Measurements from ENCODE around the gene IQCF2. TPM values are rescaled to one million over a fixed set of nuclear protein-coding genes. Genes with fewer than 3 reads are reported as not detected.

The IQCF2 gene
- total RNA-seq, 2 experiments from 2014 or later: not detected

DNA sequence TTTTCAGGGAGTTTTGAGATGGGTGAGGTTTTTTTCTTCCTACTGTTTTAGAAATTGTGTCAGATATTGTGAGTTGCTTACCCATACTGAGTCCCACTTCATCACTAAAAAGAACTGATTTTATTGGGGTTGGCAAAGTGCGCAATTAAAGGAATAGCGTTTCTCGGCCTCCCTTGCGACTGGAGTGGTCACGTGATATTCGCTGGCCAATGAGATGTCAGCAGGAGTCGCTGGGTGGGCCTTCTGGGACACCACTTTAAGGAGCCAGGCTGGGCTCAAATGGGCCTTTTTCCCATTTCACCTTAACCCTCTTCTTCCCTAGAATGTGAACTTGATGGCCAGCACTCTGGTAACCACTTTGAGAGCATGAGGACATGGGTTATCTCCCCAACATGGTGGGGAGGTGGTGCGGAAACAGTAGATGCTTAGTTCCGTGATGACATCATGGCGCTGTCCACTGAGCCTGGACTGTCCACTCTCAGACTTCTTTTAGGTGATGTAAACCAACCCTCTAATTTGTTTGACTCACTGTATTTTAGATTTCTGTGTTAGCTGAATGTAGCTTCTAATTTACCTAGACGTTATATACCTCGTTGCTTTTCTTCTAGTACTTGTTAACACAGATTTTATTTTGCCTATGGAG is 27.2 kb downstream of the IQCF2 start:
- intact Hi-C loops (cut with micrococcal nuclease): no loop called here
- Mint-ChIP-seq H3K27ac (no peak overlapping the region), H3K4me1 (ENCODE audit: low read depth) (peaks cover 4% of the 10 kb centered on the region), H3K36me3 (ENCODE audit: low read depth) (no peaks in the 10 kb centered on the region), H3K4me3 (no peak overlapping the region), H3K27me3 (peaks cover 1% of the 10 kb centered on the region), H3K9me3 (no peaks in the 10 kb centered on the region)
- TF ChIP-seq, protein P1, sequence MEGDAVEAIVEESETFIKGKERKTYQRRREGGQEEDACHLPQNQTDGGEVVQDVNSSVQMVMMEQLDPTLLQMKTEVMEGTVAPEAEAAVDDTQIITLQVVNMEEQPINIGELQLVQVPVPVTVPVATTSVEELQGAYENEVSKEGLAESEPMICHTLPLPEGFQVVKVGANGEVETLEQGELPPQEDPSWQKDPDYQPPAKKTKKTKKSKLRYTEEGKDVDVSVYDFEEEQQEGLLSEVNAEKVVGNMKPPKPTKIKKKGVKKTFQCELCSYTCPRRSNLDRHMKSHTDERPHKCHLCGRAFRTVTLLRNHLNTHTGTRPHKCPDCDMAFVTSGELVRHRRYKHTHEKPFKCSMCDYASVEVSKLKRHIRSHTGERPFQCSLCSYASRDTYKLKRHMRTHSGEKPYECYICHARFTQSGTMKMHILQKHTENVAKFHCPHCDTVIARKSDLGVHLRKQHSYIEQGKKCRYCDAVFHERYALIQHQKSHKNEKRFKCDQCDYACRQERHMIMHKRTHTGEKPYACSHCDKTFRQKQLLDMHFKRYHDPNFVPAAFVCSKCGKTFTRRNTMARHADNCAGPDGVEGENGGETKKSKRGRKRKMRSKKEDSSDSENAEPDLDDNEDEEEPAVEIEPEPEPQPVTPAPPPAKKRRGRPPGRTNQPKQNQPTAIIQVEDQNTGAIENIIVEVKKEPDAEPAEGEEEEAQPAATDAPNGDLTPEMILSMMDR (IDR thresholded peaks at IDR 0.05): no peak
- CTCF ChIA-PET: interaction anchor here (1.0 kb wide), 1 partner anchor 53 kb away, joined by 3 read pairs; the partner anchor contains the start of genes PARP3 and RRP9
- POLR2A ChIA-PET: no interaction called here
- DNase-seq (no peak), ATAC-seq (no peak)

DNA sequence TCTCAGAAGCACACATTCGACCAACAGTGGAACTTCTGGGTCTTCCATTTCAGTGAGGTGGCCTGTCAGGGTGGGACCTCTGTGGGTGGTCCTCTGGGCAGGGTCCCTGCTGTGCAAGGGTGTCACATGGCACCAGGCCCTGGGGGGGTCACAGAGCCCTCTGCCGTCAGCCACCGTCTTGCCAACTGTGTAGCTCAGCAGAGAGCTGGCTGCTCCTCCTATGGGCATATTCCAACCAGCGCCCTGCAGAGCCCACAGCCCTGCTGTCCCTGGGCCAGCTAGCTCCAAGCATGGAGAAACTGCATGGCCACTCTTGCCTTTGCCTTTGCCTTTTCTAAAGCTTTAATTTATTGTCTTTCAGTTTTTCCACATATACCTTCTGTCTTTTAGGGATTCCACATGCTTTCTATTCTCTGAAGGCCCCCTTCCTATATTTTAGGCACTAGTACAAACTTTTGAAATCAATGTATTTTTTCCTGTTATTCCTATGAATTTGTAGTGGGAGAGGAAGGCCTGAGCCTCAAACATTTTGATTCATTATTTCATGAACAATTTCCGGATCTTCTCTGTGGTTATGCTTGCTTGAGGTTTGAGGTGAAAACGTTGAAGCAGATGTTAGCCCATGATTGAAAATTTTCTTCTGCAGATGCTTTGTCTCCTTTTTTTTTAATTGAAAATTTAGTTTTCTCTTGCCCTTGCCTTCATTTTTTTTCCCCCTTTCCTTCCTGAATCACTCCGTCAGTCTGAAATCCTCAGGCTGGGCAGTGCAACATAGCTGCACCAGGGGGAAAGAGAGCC is 30.0 kb downstream of the IQCF2 start:
- ChIA-PET POLR2A (no interaction called here), CTCF (no interaction called here)
- Mint-ChIP-seq H3K9me3 (no peaks in the 10 kb centered on the region), H3K27ac (no peak overlapping the region), H3K36me3 (ENCODE audit: low read depth) (no peaks in the 10 kb centered on the region), H3K4me1 (ENCODE audit: low read depth) (peaks cover 4% of the 10 kb centered on the region), H3K27me3 (peaks cover 6% of the 10 kb centered on the region), H3K4me3 (no peak overlapping the region)
- intact Hi-C loops (cut with micrococcal nuclease): no loop called here
- ATAC-seq (no peak), DNase-seq (no peak)
- TF ChIP-seq, protein P1 (IDR thresholded peaks at IDR 0.05): no peak

DNA sequence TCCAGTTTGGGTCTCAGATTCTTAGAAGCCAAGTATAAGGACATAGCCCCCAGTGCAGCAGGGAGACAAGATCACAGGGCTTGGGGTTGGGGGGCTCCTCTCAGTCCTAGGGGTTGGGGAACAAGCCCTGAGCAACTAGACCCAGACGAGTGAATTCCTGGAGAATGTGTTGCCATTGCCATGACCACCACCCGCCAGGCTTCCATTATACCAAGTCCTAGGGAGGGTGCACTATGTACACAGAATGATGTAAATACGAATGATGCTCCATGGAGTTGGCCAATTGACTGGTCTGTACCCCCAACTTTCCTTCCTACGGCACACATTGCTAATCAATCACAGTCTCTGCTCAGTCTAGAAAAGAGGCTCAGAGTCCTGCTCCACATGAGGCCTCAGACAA is 33.0 kb downstream of the IQCF2 start:
- no peak overlapping the region for H3K4me3 Mint-ChIP-seq
- no peak overlapping the region for H3K27ac Mint-ChIP-seq
- H3K4me1 Mint-ChIP-seq (ENCODE audit: low read depth): peaks cover 4% of the 10 kb centered on the region
- H3K27me3 Mint-ChIP-seq: peaks cover 16% of the 10 kb centered on the region
- ChIA-PET CTCF (no interaction called here), POLR2A (no interaction called here)
- H3K9me3 Mint-ChIP-seq: no peaks in the 10 kb centered on the region
- no peaks in the 10 kb centered on the region for H3K36me3 Mint-ChIP-seq (ENCODE audit: low read depth)
- TF ChIP-seq, protein P1 (IDR thresholded peaks at IDR 0.05): no peak
- no peak for ATAC-seq
- intact Hi-C loops (cut with micrococcal nuclease): no loop called here
- DNase-seq: no peak

DNA sequence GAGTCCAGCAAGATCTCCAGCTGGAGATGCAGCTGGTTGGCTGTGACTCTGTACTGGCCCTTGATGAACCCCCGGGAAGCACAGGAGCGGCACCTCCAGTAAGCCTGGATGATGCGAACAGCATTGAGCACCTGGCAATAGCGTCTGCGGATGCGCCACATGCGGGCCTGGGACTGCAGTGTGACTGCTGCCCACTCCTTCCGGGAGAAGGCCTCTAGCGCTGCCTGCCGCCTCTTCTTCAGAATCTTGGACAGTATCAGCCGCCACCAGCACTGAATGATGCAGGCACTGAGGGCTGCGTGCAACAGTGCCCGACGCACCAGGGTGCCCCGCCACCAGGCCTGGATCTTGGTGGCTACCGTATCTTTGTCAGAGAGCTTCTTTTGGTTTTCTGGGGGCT is 33.5 kb downstream of the IQCF2 start:
- intact Hi-C loops (cut with micrococcal nuclease): no loop called here
- Mint-ChIP-seq H3K27me3 (peaks cover 16% of the 10 kb centered on the region), H3K9me3 (no peaks in the 10 kb centered on the region), H3K36me3 (ENCODE audit: low read depth) (no peaks in the 10 kb centered on the region), H3K27ac (no peak overlapping the region), H3K4me1 (ENCODE audit: low read depth) (peaks cover 4% of the 10 kb centered on the region), H3K4me3 (no peak overlapping the region)
- POLR2A ChIA-PET: no interaction called here
- DNase-seq: no peak
- TF ChIP-seq, protein P1 (IDR thresholded peaks at IDR 0.05): no peak
- CTCF ChIA-PET: no interaction called here
- ATAC-seq: no peak

DNA sequence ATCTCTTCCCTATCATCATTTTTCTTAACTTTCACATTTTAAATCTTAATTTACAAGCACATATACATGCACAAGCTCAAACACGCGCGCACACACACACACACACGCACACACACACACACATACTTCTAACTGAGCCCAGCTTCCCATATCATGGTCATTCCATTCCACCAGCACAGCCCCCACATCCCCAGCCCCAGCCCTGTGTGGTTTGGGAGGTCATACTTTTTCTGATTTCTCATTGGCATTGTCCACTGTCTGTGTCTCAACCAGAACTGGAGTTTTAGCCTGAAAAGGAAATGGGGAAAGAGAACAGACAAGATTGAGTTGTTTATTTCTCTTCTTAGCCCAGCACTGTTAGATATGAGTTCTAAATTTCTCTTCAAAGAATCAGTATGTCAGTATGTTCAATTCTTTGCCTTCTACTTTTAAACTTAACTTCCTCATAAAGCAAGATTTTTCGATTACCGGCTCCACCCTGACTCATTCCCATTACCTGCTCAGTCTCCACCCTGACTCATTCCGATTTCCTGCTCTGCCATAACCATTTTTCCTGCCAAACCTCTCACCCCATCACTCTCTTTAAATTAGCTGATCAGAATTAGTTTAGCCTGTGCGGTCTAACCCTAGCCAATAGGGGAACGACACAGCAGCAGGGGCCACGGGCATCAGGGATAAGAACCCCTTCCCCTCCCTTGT is 35.3 kb downstream of the IQCF2 start:
- ChIA-PET POLR2A (no interaction called here), CTCF (interaction anchor here (1.0 kb wide), 1 partner anchor 20 kb away, joined by 3 read pairs; no protein-coding TSS in a partner anchor)
- no peaks in the 10 kb centered on the region for H3K36me3 Mint-ChIP-seq (ENCODE audit: low read depth)
- peaks cover 23% of the 10 kb centered on the region for H3K27me3 Mint-ChIP-seq
- no peak overlapping the region for H3K27ac Mint-ChIP-seq
- TF ChIP-seq, protein P1 (IDR thresholded peaks at IDR 0.05): no peak
- no peak for DNase-seq
- H3K9me3 Mint-ChIP-seq: no peaks in the 10 kb centered on the region
- peaks cover 6% of the 10 kb centered on the region for H3K4me1 Mint-ChIP-seq (ENCODE audit: low read depth)
- no peak for ATAC-seq
- intact Hi-C loops (cut with micrococcal nuclease): no loop called here
- H3K4me3 Mint-ChIP-seq: no peak overlapping the region
